CD4-positive, alpha-beta T cell treated with Interleukin-21 for 1 hour (primary cell): ENCODE measurements around the gene GTF3C6.
A peak's percentile ranks its signal among the peaks of the same experiment; 100 is the strongest.
"Not testable (repeated sequence)": the region's sequence is repeated elsewhere in the genome, so short reads cannot be mapped to it uniquely, and the experiment has no call there.

Experiments used
- DNase-seq: peaks from one replicate; pipeline ENCODE4 v3.0.0-alpha.2; 2020

The GTF3C6 gene

GRCh38 chr6:110958329-110959192 is at the start of gene GTF3C6:
Gene GTF3C6 (plus strand): TSS chr6:110958706. CDS start chr6:110958770, 64 bp downstream.
- DNase-seq: peak; percentile 94

DNA sequence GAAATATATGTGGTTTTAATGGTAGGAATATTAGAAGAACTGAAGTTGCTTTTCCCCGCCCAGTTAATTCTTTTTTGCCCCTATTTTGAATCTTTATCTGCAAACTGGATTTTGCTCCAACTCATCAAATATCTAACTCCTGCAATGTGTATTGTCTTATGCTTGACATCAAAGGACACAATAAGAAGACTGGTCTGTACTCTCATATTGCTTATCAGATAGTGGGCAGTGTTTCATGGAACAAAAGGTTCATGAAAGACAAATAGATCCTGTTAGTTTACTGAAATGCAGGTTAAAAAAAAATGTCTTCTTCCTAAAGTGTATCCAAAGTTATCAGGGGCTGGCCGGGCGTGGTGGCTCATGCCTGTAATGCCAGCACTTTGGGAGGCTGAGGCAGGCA is 27.7 kb upstream of the GTF3C6 start:
- DNase-seq: no peak

GRCh38 chr6:110933912-110934311 is 24.6 kb upstream of the GTF3C6 start:
- DNase-seq: no peak

DNA sequence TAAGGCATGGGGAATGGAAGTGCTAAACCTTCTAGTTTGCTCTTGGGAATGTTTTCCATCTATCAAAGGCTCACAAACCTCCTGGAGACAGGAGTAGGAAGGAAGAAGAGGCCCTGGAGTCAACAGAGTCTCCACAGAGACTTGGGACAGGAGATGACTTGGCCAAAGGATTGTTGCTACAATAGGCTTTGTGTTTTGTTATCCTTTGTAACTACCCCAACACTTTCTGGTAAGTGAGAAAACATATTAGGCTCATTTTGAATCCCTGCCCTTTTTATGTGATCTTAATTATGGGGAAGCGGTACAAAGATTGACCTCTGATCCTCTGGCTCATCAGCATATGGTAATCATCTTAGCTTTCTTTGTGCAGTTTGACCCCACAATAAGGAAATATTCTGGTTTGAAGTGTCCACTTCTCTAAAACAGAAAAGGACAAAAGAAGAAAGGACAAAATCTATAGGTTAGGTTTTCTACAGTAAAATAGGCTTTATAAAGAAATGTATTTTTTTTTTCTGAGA is 24.1 kb upstream of the GTF3C6 start:
- no peak for DNase-seq

DNA sequence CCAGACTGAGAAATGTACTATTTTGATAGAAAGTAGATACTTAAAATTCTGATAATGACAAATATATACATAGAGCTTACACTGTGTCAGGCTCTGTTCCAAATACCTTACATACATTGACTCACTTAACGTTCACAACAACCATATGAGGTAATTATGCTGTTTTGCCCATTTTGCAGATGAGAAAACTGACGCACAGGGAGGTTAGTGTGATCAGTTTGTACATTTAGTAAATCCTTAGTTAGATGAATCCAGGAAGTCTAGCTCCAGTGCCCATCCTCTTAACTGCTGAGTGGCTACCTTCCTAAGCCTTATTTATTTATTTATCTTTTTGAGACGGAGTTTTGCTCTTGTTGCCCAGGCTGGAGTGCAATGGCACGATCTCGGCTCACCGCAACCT is 23.3 kb upstream of the GTF3C6 start:
- no peak for DNase-seq

DNA sequence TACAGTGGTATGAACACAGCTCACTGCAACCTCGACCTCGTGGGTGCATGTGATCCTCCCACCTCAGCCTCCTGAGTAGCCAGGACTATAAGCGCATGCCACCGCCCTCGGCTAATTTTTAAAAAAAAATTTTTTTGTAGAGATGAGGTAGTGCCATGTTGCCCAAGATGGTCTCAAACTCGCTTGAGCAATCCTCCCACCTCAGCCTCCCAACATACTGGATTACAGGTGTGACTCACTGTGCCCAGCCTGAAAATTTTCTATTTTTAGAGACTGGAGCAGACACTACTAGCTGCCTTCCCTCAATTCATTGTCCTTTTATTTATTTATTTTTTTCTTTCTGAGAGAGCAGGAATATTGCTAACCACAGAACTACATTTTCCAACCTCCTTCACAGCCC is 20.3 kb upstream of the GTF3C6 start:
- no peak for DNase-seq

- no peak for DNase-seq
Observed at GRCh38 chr6:110939429-110940200, 18.9 kb upstream of the GTF3C6 start.

DNA sequence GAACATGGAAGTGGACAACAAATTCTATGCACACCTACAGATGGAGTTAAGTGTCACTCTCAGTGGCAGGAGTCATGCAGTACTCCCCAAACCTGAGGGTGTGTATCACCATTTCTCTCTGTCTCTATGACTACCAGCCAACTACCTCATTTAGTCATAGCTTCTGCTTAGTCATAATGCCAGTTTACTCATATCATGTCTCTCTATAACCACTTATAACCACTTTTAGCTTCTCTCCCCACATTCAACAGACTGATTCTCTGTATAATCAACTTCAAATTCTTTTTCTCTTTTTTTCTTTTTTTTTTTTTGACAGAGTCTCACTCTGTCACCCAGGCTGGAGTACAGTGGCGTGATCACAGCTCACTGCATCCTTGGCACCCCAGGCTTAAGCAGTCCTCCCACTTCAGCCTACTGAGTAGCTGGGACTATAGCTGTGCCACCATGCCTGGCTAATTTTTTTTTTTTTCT is 13.8 kb upstream of the GTF3C6 start:
- peak; percentile 43 for DNase-seq

DNA sequence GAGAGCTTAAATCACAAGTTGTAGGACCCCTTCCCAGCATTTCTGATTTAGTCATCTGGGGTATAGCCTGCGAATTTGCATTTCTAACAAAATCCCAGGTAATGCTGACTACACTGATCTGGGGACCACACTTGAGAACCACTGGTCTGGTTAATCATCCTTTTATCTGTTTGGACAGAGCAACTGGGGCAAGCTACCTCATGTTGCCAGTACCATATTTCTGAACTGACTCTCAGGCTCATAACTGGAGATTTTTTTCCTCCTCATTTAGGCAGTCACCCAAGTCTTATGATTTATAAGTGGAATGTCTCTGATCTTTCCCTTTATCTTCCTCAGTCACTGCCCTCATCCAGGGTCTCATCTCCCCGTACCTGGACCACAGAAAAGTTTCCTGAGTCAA is 12.0 kb upstream of the GTF3C6 start:
- DNase-seq: no peak

DNA sequence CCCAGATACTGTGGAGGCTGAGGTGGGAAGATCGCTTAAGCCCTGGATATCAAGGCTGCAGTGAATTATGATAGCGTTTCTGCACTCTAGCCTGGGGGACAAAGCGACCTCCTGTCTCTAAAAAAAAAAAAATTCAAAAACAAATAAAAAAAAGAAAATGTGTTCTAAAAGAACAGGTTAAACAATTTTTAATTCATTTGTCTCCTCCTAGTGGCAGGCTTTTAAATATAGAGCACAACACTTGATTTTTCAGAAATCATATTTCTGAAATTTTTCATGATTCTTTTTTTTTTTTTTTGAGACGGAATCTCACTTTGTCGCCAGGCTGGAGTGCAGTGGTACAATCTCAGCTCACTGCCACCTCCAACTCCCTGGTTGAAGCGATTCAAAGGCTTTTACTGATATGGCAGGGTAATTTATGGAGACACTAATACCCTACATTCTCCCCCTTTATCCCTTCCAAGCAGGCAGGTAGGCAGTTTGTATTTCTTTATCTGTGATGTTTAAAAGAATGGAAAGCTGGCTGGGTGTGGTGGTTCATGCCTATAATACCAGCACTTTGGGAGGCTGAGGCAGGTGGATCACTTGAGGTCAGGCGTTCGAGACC is 8.7 kb upstream of the GTF3C6 start:
- DNase-seq: peak; percentile 53

- DNase-seq: no peak
Observed at GRCh38 chr6:110950440-110950839, 8.1 kb upstream of the GTF3C6 start.

DNA sequence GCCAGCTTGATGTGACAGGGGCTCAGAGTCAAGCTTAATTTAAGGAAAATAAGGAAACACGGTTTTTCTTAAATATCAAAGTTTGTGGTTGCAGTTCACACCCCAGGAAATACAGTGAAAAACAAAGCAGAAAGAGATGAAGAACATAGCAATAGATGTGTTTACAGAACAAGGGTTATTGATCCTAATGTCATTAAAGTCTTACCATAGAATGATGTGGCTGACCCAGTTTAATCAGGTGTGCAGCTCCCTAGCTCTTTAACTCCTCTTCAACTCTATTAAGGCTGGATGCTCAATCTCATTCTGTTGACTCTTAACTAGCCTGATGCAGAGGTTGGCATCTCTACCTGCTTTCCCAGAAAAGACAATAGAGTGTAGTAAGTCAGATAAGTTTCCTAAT is 7.5 kb upstream of the GTF3C6 start:
- DNase-seq: no peak

DNA sequence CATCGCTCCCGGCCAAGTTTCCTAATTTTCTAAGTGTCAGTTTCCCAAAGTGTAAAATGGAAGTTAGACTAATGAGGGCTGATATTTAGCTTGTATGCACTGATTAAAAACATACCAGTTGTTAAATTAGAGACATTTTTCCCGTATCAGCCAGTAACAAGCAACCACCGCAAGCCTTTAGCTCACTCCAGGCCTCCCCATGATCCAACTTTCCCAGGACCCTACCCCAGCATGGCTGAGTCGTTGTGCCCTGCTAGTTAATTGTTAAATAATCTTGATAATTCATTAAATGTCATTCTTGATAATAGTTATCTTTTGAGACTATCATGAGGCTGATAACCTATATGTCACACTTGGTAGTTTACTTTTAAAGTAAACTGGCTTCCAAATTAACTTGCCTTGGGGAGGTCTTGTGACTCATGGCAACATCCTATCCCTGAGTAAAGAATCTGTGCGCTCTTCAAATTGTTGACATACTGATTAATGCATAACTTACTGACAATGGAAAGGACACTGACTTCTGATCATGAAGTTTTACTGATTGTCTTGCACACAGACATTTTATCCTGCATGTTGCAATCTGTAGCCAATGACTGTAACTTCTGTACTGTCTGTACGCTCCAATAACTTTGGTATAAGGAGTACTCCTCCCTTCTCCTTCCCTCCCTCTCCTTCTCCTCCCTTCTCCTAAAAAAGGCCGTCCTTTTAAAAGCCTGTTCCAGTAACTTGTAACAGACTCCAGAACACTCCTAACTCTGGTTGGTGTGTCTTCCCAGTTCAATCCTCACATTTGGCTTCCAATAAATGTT is 6.3 kb upstream of the GTF3C6 start:
- DNase-seq: no peak

- DNase-seq: no peak
Observed at GRCh38 chr6:110953633-110954303, 4.7 kb upstream of the GTF3C6 start.

GRCh38 chr6:110960014-110960390 is 1.5 kb downstream of the GTF3C6 start:
- no peak for DNase-seq

- not testable (repeated sequence) for DNase-seq
Observed at GRCh38 chr6:110962636-110963035, 4.1 kb downstream of the GTF3C6 start.

DNA sequence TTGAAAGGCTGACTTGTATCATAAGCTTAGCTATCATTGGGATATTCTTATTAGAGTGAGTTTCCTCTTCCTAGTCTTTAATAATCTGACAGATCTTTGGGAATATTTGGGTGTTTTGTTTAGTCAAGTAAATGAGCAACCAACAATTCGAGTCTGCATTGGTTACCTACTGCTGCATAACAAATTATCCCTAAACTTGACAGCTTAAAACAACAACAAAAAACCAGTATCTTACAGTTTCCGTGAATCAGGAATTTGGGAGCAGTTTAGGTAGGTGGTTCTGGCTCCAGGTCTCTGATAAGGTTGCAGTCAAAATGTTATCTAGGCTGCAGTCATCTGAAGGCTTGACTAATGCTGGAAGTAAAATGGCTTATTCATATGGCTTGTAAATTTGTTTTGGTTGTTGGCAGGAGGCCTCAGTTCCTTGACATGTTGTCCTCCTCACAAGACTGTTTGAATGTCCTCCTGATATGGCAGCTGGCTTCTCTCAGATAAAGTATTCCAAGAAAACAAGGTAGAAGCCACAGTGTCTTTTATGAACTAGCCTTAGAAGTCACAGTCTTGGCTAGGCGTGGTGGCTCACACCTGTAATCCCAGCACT is 7.2 kb downstream of the GTF3C6 start:
- no peak for DNase-seq

DNA sequence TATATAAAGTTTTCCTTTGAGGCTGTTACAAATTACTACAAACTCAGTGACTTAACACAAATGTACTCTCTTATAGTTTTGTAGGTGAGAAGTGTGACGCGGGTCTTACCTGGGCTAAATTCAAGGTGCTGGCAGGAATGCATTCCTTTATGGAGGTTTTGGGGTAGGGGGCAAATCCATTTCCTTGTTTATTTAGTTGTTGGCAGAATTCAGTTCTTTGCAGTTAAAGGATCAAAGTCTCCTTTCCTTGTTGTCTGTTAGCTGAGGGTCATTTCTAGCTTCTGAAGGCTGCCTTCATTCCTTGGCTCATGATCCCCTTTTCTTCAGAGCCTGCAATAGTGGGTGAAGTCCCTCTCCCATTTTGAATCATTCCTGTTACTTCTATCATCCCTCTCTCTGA is 10.2 kb downstream of the GTF3C6 start:
- DNase-seq: not testable (repeated sequence)

- DNase-seq: no peak
Observed at GRCh38 chr6:110971468-110971867, 13.0 kb downstream of the GTF3C6 start.

DNA sequence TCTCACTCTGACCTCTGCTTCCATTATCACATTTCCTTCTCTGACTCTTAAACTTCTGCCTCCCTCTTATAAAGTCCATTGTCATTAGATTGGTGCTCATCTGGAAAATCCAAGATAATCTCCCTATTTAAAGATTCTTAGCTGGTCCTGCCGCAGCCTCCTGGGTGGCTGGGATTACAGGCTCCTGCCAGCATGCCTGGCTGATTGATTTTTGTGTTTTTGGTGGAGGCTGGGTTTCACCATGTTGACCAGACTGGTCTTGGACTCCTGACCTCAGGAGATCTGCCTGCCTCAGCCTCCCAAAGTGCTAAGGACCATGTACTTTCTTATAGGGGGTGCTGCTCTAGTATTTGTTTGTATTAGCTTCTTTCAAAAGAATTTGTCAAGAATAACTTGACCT is 18.1 kb downstream of the GTF3C6 start:
- no peak for DNase-seq

- DNase-seq: no peak
Observed at GRCh38 chr6:110979565-110980101, 21.1 kb downstream of the GTF3C6 start.
